GM21529 (cell line): Measurements from ENCODE around the gene ANLN.

Experiments
- ATAC-seq: cut with Tn5 transposase; IDR thresholded peaks from one replicate; pipeline ENCODE4 v1.9.1; 2021; ENCODE audit not compliant: unreplicated experiment

ANLN gene, protein sequence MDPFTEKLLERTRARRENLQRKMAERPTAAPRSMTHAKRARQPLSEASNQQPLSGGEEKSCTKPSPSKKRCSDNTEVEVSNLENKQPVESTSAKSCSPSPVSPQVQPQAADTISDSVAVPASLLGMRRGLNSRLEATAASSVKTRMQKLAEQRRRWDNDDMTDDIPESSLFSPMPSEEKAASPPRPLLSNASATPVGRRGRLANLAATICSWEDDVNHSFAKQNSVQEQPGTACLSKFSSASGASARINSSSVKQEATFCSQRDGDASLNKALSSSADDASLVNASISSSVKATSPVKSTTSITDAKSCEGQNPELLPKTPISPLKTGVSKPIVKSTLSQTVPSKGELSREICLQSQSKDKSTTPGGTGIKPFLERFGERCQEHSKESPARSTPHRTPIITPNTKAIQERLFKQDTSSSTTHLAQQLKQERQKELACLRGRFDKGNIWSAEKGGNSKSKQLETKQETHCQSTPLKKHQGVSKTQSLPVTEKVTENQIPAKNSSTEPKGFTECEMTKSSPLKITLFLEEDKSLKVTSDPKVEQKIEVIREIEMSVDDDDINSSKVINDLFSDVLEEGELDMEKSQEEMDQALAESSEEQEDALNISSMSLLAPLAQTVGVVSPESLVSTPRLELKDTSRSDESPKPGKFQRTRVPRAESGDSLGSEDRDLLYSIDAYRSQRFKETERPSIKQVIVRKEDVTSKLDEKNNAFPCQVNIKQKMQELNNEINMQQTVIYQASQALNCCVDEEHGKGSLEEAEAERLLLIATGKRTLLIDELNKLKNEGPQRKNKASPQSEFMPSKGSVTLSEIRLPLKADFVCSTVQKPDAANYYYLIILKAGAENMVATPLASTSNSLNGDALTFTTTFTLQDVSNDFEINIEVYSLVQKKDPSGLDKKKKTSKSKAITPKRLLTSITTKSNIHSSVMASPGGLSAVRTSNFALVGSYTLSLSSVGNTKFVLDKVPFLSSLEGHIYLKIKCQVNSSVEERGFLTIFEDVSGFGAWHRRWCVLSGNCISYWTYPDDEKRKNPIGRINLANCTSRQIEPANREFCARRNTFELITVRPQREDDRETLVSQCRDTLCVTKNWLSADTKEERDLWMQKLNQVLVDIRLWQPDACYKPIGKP

DNA sequence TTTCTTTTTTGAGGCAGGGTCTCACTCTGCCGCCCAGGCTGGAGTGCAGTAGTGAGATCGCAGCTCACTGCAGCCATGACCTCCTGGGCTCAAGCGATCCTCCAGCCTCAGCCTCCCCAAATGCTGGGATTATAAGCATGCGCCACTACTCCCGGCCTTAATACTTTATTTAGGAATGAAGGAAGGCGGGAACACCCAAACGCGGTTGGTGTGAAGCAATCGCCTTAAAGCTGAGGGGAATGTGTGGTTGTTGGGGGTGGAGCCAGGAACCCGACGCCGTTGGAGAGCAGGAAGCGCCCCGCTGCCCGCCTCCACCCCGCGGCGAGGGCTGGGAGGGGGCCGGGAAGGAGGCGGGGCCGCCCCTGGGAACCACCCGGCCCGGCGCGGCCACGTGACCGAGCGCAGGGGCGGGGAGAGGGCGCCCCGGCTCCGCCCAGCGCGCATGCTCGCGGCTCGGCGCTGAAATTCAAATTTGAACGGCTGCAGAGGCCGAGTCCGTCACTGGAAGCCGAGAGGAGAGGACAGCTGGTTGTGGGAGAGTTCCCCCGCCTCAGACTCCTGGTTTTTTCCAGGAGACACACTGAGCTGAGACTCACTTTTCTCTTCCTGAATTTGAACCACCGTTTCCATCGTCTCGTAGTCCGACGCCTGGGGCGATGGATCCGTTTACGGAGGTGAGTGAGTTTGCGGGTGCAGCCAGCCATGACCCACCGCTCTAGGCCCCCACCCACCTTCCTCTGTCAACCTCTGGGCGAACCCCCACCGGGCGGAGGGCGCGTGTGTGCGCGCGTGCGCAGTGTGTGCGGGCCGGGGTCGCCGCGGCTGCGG, at the start of gene ANLN:
TSS of gene ANLN (plus strand) at position 492 of the 828 bp plus-strand sequence. CDS start at position 657, 165 bp downstream.
- peak; percentile 71 for ATAC-seq

DNA sequence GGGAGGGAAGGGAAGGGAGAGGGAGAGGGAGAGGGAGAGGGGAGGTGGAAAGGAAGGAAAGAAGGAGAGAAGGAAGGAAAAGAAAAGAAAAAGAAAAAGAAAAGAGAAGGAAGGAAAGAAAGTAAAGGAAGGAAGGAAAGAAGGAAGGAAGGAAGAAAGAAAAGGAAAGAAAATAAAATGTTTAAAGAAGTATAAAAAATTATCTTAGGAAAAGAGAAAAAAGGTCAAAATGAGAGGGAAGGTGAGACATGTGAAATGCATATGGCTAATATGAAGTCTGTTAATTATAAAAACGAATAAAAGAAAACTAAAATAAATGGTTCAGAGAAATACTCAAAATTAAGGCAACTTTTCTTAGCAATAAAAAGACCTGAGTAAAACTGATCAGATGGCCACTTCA, 46.1 kb upstream of the ANLN start:
- ATAC-seq, result no peak

DNA sequence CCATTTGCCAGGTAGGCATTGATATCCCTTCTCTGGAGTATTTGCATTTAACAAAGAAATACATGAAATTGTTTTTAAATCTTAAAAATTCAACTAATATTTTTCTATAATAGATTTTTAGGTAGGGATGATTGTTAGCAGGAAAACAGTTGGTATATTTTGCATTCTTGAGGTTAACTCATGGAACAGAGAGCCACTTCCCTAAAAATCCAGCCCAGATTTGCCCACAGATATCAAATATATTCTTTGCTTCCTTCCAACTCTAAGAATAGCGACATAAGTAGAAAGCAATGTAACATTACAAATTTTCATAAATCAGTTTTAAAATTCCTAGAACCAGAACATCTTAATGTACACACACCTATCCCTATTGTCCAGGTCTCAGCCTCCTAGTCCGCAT, 45.0 kb upstream of the ANLN start:
- no peak for ATAC-seq

DNA sequence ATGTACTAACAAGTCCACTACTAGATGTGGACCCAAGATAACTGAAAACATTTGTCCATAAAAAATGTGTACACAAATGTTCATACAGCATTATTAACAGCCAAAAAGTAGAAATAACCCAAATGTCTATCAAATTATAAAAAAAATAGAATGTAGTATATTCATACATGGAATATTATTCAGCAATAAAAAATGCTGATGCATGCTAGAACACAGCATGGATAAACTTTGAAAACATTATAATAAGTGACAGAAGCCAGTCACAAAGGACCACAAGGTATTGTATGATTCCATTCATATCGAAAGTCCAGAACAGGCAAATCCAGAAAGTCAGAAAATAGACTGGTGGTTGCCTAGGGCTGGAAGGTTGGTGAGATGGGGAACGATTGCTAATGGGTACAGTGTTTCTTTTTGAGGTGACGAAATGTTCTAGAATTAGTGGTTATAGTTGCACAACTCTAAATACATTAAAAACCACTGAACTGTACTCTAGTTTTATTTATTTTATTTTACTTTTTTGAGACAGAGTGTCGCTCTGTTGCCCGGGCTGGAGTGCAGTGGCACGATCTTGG, 43.3 kb upstream of the ANLN start:
- ATAC-seq, result no peak

DNA sequence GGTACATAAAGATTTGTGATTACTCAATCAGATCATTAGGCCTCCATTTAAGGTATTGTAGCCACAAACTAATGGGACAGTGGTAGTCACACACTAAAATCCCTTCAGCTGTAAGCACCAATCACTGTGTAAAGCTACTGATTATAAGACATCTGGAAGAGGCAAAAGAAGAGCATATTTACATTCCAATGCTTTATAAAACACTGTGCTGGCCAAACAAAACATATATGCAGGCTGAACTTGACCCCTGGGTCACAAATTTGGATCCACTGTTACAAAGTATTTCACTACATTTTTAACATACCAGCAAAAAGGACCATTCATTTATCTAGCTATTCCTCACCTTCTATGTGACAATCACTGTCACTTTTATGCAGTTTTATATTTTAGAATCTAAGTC, 41.4 kb upstream of the ANLN start:
- no peak for ATAC-seq

DNA sequence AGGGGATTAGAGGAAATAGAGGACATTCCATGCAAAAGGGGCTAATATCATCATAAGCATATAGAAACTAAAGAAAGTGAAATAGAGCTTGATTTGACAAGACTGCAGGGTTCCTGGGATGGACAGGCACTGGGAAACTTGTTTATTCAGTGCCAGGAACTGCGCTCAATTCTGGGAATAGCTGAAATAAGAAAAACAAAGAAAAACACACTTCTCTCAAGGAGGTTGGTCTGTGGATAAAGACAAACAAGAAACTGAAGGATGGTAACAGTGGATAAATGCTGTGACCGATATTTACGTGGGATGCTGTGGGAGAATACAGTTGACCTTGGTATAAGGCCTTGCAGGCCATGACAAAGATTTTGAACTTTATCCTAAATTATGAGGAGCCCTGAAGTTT, 40.9 kb upstream of the ANLN start:
- ATAC-seq, result no peak

DNA sequence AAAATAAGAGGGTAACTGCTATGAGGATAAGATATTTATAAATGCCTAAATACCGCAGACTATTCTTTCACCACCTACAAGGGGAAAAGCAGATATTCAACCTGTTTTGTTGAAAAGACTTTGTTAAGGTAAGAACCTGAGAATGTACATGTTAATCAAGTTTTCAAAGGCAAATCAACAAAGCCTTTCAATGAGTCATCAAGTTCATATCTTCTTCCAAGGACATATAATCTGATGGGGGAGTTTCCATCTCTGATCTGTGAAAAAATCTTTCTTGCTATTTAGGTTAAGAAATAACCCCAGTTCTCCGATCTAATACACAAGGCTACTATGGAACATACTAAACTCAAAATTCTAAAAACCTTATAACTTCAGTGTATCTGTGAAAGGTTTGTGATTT, 40.0 kb upstream of the ANLN start:
- ATAC-seq, result no peak

DNA sequence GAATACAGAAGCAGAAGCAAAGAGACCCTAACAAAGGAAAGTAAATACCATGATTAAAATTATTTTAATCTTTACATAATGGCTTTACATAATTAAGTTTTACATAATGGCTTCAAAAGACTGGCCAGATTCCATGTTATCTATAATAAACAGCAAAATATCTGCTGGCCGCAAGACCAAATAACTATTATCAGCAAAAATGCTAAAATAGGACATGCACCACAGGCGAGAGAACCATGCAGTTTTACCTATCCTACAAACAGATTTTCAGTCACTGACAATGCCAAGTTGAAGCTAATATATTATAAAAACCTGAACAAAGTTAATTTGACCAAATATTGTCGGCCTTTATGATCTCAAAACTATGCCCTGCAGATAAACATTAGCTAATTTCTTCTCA, 34.2 kb upstream of the ANLN start:
- no peak for ATAC-seq

DNA sequence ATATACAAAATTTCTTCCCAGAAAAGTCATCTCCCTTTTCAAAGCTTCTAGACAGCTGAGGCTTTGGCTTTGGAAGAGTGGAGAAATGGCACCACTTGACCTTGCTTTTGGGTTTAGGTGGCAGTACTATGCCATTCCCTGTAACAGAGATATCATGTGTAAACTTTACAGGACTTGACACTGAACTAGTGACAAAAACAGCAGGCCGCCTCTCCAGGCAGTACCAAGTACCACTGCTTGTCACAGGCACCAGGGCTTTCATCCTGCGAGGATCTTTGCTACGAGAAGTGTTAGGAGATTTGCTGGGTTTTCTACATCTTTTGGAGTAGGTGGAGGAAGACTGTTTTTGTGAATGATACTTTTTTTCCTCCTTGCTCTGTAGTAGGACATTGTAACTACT, 32.6 kb upstream of the ANLN start:
- no peak for ATAC-seq

DNA sequence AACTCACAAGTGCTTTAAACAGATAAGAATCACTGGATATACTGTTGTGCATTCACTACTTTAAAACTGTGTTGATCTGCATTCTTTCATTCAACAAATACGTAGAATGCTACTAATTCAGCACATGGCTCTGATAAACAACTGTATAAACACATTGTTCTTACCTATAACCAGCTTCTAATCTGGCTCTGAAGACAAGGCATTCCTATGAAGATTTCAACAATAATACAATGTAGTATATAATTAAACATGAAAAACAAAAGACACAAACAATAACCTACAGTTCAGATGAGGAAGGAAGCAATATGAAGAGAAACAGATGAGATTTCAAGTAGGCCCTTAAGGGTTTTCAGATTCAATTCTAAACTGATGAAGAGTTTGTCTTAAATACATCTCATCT, 31.1 kb upstream of the ANLN start:
- ATAC-seq, result no peak

DNA sequence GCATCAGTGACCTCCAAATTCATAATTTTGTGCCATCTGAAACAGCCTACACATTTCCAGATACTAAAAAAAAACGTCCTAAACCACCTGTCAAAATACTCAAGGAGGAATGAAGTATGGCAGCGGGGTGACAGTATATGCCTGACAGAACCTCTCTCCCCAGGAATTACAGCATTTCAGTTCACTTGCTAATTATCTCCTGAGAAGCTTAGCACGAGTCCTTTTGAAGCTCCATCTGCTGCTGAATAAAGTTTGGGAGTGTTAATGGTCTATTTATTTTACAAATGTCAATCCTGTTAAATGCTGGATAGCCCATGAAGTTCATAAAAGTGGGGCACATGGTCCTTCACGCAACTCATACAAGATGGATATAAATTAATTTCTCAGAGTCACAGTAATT, 29.4 kb upstream of the ANLN start:
- no peak for ATAC-seq

DNA sequence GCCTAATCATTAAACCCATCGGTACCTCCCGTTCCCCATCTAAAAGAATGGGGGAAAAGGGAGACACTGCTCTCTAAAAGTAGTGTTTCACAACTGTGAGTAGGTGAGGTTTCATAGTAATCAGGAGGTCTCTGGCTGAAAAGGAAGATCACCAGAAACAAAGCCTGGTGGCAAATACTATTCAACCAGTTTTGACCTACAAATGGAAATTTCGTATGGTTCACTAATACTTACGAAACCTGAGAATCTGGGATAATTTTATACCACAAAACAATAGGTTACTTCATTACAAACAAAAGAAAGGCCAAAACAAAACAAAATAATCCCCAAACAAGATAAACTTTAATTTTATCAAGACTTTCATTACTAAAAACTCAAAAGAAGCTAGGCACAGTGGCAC, 28.4 kb upstream of the ANLN start:
- no peak for ATAC-seq

DNA sequence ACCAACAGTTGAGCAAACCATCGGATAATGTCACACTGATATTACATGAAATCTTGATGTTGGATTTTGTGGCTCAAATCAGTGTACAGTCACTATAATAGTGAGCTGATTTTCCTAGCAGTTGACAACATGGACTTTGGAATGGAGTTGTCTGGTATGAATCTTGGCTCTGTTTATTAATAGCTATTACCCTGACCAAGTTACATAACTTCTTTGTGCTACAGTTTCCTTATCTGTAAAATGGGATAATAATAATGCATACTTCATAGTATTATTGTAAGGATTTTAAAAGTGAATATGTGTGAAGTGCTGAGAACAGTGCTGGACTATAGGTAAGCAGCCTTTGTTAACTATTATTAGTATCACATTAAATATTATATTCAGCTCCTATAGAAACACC, 26.1 kb upstream of the ANLN start:
- ATAC-seq, result no peak

DNA sequence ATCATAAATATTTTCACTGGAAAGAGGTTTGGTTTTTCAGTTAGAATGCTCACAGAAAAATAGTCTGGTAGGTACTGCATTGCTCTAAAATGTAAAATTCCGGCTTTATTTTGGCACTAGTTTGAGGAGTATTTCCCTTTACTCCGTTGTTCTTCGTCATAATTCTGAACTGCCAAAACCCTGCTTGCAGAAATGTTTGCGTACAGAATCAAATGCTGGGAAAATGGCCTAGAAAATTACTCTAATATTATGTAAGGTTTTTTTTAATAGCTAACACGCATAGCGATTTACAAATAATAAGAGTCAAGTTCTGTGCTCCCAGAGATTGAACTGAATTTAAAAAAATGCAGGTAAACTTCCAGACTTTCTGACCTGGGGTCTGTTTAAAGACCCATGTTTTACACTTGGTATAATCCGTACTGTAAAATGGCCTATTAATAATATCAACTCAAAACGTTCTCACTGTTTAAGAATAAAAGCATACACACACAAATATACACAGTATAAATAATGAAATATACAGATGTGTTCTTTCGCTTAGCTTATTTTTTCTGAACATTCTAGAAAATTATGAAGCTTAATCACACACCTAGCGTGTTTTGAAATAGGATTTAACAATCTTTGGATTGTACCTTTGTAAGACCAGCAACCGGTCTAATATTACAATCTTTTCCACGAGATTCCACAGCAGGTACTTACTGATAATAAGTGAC, 23.5 kb upstream of the ANLN start:
- ATAC-seq, result no peak

DNA sequence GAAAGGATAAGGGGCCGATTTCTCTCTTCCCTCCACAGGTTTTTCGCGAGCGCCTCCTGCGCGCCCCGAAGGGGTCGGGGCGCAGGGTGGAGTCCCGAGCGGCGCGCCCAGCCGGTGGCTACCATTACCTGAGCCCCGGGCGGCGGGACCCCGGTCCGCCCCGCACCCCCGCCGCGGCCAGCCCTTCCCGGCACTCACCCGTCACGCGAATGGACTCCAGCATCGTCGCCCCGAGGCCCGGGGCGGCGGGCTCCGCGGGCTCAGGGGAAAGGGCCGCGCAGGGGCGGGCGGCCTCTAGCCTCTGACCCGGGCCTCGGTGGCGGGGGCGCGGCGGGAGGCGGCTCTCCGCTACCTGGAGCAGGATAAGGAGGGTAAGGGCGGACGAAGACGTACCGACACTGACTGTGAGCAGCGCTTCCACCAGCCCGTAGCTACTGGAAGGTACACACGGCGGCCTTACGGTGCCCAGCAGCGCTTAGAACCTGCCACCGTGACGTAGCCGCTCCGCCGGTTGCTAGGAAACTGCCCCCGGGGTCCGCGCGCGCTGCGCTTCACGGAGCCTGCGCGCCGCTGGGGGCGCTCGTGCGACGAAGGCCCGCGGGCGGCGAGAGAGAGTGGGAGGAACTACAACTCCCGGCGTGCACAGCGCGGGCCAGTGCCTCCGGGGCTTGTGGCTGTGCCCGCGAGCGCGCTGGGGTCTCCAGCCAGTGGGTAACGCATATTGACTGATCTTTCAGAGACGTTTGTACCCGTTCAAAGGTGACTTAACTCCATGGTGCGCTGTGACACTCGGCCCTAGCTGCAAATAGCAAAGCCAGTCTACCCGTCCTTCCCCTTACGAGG, 22.7 kb upstream of the ANLN start:
- peak; percentile 98 for ATAC-seq

DNA sequence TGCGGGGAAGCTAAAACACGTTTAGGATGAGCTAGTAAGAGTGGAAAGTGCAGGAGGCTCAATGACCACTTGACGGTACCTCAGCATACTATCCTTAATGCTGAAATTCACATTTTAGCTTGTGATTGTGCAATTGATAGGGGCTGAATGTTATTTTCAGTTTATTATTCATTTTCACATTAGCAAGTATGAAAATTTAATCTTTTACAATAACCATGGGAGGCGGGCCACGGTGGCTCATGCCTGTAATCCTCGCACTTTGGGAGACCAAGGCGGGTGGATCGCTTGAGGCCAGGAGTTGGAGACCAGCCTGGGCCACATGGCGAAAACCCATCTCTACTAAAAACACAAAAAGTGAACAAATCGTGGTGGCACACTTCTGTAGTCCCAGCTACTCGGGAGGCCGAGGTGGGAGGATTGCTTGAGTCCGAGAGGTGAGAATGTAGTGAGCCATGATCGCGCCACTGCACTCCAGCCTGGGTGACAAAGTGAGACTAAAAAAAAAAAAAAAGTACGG, 22.0 kb upstream of the ANLN start:
- no peak for ATAC-seq

DNA sequence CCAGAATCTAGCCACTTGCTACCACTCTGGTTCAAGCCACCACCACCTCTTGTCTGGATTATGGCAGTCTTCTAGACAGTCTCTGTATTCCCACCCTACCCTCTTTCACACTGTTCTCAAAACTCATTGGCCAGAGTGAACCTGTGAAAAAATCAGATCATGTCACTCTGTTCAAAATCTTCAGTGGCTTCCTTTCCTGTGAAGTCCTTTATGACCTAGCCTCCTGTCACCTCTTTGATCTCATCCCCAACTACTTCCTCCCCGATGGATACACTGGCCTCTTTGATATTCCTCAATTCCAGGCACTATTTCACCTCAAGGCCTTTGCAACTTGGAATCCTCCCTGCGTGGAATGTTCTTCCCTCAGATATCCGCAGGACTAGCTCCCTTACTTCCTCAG, 21.2 kb upstream of the ANLN start:
- no peak for ATAC-seq

DNA sequence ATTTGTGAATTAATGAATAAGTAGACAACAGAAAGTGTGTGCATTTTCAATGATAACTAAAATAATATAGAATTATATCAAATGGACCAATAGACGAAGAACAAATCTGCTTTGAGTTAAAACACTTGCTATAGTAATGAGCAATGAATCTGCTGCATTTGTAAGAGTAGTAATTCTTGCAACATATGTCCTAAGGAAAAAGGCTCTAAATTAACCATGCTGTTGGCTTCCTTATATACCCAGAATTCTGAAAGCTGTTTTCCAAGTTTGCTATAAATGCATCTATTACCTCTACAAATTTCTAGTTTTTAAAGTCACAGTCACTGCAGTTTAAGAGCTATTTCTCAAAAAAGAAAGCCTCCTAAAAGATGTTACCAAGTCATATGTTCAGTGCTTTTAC, 20.5 kb upstream of the ANLN start:
- ATAC-seq, result no peak

DNA sequence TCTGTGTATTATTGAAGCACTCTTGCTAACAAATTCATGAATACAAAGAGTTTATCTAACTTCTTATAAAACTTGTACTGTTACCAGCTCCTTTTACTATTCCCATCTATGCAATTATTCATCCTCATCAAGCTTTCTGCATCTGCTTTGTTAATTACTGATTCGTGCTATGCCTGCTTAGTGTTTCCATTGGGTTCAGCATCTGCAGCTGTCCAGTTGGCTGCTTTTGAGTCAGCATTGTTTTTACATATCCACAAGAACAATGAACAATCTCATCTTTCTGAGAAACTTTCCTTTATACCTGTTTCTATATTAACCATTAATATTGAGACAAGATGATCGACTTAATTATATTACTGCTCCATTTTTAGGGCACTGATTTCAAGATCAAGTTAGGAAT, 19.6 kb upstream of the ANLN start:
- ATAC-seq, result no peak
